ENCODE measurements around the gene CARMIL1.

- no peak for TF ChIP-seq PRDM1 (tag by site-specific recombination; IDR thresholded peaks at IDR 0.05)
- no peak for TF ChIP-seq ZNF362 (tag by site-specific recombination; IDR thresholded peaks at IDR 0.05)
- TF ChIP-seq RBAK (tag by site-specific recombination; IDR thresholded peaks at IDR 0.05) = no peak
- TF ChIP-seq YY2 (tag by site-specific recombination; IDR thresholded peaks at IDR 0.05) = no peak
Measured at GRCh38 chr6:25384967-25385366, 105.8 kb downstream of the CARMIL1 start.
